HG03039 (cell line): ENCODE data around the gene ARVCF.

Experiments used
- ATAC-seq: cut with Tn5 transposase; IDR thresholded peaks from one replicate; pipeline ENCODE4 v1.9.1; 2021; ENCODE audit warnings: mild to moderate bottlenecking, moderate library complexity; ENCODE audit not compliant: unreplicated experiment

ARVCF gene

DNA sequence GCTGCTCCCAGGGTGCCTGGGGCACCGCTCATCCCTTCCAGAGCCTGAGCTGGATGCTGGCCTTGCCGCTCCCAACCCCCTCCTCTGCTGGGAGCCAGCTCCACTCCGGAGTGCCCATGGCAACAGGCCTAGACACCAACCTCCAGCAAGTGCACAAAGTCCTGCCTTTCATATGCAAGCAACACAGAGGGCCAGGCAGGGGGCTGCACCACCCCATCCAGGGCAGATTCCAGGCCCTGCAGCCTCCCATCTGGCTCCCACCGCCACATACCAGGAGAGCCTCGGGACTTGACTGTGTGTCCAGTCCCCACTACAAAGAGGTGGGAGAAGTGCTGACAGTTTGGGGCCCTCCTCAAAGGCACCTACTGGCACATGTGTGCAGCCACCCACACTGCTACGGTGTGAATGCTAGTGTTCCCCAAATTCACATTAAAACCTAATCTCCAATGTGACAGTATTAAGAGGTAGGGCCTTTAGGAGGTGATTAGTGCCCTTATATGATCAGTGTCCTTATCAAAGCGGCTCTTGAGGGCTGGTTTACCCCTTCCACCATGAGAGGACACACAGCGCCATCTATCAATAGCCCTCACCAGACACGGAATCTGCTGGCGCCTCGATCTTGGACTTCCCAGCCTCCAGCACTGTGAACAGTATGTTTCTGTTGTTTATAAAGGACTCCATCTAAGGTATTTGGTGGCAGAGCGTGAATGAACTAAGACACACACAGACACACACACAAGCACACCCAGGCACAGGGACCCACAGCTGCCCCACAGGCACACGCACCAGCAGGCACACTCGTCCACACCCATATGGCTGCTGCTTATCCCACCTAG lies 16.2 kb downstream of the ARVCF start:
- ATAC-seq, result no peak

GRCh38 chr22:19998991-19999820 lies 17.4 kb downstream of the ARVCF start:
- no peak for ATAC-seq

DNA sequence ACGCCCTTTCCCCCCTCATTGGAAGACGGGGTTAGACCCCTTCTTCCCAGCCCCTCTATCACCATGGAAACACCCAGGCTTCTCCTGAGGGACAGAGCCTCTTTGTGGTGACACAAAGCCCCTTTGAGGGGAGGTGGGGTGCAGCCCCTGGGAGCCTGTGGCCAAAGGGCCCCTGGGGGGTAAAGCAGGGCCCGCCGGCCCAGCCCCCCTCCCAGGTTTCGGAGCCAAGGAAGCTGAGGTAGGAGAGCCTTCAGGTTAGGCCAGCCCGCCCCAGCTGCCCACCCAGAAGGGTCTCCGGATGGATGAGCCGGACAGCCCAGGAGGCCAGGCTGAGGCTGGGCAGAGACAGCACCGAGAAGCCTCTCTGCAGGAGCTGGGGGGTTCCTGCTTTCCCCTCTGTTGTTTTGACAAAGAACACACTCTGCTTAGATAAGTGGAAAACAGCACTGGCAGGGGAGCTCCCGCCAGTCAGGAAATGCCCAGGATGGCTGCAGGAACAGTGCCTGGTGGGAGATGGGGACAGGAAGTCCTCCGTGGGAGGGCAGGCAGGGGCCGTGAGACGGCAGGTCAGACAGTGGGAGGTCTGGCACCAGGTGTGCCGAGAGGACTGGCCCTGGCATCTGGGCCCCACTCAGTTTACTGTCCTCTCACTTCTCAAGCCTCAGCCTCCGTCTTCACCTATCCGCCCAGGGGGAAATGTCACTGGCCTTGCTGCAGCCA lies 18.2 kb downstream of the ARVCF start:
- no peak for ATAC-seq

DNA sequence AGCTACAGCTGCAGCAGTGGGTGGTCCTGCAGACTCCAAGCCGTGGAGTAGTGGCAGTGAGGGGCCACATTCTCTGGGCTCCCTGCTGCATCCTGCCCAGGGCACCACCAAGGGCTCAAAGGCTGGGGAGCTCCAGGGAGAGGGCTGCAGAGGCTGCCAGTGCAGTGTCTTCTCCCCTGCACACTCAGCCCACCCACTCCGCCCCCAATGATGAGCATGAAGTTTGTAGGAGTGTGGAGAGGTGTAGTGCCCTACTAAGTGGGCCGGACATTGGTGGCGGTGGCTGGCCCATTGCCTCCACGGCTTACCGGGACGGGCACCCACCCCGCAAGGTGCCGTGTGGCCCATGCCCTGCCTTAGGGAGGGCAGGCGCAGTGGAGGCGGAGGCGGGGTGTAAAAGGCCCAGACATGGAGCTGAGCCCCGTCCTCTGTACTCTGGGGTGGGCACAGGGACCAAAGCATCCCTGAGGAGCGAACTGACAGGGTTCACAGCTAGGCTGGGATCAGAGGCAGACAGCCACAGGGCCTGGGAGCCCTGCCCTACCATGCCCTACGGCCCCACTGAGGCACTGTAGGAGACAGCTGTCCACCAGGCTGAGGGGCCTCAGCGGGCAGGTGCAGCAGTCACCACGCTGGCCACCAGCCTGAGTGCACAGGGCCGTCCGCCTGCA lies 18.9 kb downstream of the ARVCF start:
- ATAC-seq, result no peak

DNA sequence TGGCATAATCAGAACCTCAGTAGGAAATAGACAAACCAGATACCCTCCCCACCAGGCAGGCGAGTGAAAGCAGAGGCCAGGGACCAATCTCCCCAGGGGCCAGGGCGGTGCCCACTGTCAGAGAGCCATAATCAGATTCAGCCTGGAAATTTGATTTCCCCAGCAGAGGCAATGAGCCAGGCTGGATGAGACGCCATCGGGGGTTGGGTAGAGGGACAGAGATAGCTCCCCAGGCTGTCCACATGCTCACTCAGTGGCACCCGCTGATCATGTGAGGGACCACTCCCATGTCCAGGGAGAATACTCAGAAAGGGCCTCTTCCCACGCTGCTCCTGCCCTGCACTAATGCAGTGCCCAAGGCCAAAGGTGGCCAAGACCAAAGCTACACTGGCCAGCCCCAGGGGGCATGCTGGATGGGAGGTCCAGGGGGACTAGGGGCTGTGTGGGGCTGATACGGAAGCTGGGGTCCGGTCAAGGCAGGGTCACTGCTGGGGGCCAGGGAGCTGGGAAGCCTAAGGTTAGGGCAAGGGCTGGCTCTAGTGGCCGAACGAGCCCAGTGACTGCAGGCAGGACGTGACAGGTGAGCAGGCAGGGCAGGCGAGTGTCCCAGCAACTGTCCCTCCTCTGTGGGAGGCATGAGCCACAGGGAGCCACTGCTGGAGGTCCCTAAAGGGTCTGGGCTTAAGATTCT lies 19.8 kb downstream of the ARVCF start:
- ATAC-seq, result no peak

- ATAC-seq, result no peak
Measured at GRCh38 chr22:19995611-19996339, 20.8 kb downstream of the ARVCF start.

DNA sequence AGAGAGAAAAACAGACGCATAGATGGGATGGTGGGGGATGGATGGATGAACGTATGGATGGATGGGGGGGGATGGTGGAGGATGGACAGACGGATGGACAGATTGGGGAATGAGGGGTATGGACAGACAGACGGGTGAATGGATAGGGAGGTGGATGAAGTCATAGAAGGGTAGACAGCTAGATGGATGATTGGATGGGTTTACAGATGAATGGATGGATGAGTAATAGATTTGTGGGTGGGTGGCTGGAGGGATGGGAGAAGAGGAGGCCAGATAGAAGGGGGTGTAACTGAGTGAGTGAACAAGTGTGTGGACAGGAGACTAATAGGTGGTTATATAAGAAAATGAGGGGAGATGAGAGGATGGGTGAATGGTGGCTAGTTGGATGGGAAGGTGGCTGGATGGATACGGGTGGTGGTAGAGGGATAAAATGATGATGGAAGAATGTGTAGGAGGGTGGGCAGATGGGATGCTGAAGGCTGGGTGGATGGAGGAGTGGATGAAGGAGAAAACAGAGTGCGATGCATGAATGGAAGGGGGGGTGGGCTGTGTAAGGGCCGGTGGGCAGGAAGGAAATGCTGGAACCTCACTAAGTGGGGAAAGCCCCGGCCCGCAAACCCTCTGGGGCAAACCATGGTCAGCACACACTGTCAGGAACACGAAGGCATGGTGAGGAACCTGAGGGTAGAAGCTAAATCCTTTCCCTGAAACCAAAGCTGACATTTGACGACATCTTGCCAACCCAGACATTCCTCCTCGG lies 21.6 kb downstream of the ARVCF start:
- ATAC-seq, result no peak

- ATAC-seq, result no peak
Measured at GRCh38 chr22:19993926-19994325, 22.7 kb downstream of the ARVCF start.

DNA sequence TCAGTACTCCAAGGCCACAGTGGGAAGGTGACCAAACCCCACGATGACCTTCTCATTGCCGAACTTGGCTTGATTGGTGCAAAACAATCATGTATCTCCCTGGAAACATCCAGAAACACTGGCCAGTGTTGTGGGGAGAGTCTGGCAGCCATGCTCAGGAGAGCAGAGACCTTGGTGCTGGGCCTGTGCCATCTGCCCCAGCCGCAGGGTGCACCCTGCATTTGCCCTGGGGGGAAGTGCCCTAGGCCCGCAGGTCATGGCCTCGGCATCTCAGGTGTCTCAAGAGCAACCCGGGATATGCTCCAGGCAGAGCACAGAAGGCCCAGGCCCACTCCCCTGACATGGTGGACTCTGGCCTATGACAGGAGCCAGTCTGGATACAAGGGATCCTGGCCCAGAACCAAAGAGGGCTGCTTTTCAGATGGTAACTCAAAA lies 23.7 kb downstream of the ARVCF start:
- no peak for ATAC-seq

GRCh38 chr22:19992481-19992911 lies 24.1 kb downstream of the ARVCF start:
- ATAC-seq, result no peak

- no peak for ATAC-seq
Measured at GRCh38 chr22:19991645-19992451, 24.8 kb downstream of the ARVCF start.

DNA sequence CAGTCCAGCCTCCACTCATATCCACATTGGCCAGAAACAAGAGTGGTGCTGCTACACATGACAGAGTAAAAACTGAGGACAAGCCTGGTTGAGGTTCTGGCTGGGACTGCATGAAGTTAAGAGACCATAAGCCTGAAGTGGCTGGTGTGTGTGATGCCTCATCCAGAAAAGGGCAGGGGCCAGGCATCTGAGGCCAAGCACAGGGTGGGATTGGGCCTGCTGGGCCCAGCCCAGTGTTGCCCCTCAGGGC lies 25.3 kb downstream of the ARVCF start:
- ATAC-seq, result no peak

DNA sequence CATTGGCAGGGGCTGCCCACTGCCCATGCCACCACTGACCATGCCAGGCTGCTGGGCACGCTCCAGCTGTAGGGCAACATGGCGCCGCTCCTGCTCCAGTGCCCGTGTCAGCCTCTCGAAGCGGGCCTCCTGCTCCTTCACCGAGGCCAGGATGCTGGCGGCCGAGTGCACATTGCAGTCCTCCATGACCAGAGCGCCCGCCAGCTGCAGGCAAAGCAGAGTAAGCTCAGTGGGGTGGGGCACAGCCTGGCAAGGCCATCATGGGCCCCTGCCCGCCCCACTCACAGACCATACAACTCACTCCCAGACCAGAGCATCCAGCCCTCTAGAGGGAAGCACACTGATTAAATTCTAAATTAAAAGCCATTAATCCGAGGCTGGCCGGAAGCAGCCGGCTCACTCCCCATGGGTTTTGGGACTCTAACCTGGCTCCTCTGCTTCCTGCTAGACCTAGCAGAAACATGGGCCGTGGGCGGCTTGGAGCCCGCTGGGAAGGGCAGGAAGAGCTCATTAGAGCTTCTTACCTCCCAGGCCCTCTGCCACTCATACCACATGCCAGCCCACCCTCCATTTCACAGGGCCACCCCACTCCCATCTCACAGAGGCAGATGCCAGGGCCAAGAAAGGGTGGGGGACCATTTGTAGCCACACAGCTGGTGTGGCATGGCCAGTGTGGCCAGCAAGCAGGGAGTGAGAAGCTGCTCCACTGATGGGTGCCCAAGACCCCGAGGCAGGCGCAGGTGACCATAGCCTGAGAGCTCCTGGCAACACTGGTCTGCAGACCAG lies 25.8 kb downstream of the ARVCF start:
- no peak for ATAC-seq

DNA sequence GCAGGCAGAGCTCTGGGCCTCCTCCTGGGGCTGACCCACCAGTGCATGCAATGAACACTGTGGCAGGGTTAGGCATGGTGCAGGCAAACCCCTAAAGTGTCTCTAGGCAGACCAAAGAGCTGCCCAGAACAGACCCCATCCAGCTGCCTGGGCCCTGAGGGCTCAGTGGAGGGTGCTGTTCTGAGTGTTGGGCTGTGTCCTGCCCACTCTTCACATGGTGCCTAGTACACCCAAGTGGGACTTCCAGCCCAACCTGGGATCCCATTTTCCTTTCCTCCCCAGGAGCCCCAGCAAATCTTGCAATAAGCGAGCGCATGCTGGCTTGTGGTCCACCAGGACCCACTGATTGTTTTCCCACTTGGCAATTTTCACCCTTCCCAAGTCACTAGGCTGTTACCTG lies 26.4 kb downstream of the ARVCF start:
- no peak for ATAC-seq

DNA sequence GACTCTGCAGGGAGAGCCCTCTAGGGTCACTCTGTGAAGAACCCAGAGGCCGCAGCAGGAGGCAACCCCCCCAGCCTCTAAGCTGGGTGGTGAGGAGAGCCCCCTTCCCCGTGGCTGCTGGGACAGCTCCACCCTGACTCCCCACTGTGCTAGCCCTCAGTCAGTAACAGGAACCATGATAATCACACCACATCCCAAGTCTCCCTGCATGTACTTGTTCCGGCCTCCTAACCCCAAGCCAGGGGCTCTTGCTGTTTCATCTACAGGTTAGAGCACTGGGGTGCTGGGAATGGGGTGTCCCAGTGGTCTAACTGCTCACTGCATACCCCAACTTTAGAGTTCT lies 26.9 kb downstream of the ARVCF start:
- ATAC-seq, result no peak

DNA sequence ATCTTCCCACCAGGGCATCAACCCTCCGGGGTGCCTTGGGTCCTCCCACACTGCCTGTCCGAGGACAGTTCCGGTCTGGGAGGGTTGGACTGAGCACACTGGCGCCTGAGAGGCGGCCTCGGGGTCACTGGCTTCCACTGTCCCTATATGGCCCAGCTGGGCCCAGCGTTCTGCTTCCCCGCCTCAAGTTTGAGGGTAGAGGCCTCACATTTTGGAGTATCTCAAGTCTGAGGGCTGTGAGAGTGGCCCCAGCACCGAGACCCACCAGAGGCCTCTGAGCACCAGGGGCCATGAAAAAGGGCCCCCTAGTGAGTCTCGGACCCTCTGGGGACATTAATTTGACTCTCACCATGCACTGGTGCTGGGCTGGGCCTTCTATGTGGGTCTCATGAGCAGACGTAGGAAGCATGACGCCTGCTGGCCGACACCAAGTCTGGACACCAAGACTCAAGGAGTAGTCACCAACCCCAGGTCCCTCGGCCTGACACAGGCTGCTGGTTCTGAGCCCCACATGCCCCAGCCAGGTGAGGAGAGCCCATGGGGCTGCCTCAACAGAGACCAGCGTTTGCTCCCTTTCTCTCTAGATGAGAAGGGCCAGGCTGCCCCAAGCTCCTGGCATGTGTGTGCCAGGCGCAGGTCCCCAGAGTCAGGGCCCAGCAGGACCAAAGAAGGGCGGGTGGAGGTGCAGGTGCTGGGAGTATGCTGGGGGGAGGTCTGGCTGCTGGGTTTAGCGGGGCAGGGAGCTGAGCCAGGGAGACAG lies 27.5 kb downstream of the ARVCF start:
- no peak for ATAC-seq

- no peak for ATAC-seq
Measured at GRCh38 chr22:19988331-19988808, 28.3 kb downstream of the ARVCF start.
